GM12892 (cell line): ENCODE results near the gene CDH4.

ENCODE experiments used
- POLR2A ChIP-seq: IDR thresholded peaks from 2 replicates; pipeline ENCODE4 v1.6.1; 2011; ENCODE audit warnings: low read depth, low read length, control low read depth
- POLR2AphosphoS5 ChIP-seq: IDR thresholded peaks from 2 replicates; pipeline ENCODE4 v1.6.1; 2011; ENCODE audit warnings: low read depth, low read length, control low read depth
- TAF1 ChIP-seq: IDR thresholded peaks from 2 replicates; pipeline ENCODE4 v1.6.1; 2011; ENCODE audit warnings: low read depth, mild to moderate bottlenecking, control low read depth, low read length, borderline replicate concordance

- no peak for TF ChIP-seq TAF1
- no peak for TF ChIP-seq POLR2A
- TF ChIP-seq POLR2AphosphoS5, result no peak
Observed at GRCh38 chr20:61320691-61321425, 68.8 kb downstream of the CDH4 start.
